Measurements from ENCODE around the gene SERPINA4.

The SERPINA4 gene

GRCh38 chr14:94591073-94591472, 29.8 kb downstream of the SERPINA4 start:
- no peak overlapping the region for H2AFZ ChIP-seq (ENCODE audit: low read depth, low read length, severe bottlenecking)

GRCh38 chr14:94591871-94592270, 30.6 kb downstream of the SERPINA4 start:
- no peaks in the 10 kb centered on the region for H3K9me2 ChIP-seq (replicated peaks; ENCODE audit: insufficient read depth, low read length)
- H3F3A ChIP-seq (ENCODE audit: insufficient read depth): no peaks in the 10 kb centered on the region
- H3K27ac ChIP-seq (ENCODE audit: low read depth, low read length): no peak overlapping the region
- H3K9ac ChIP-seq (ENCODE audit: low read length): no peak overlapping the region
- no peaks in the 10 kb centered on the region for H3K79me2 ChIP-seq (ENCODE audit: insufficient read depth, low read length)
- H3K4me2 ChIP-seq (ENCODE audit: low read depth, low read length, poor library complexity, severe bottlenecking): no peak overlapping the region
- H3K9me3 ChIP-seq (ENCODE audit: insufficient read depth, low read length): no peaks in the 10 kb centered on the region
- H3K4me3 ChIP-seq (ENCODE audit: insufficient read depth, low read length, poor library complexity, severe bottlenecking): no peak overlapping the region
- no peak for TF ChIP-seq EZH2phosphoT487 (conservative IDR thresholded peaks at IDR 0.05; ENCODE audit: low read length)
- TF ChIP-seq CTCF (IDR thresholded peaks at IDR 0.05; ENCODE audit: insufficient read depth, low read length, poor library complexity, severe bottlenecking): no peak
- H4K20me1 ChIP-seq (ENCODE audit: low read depth, low read length): no peaks in the 10 kb centered on the region
- H2AFZ ChIP-seq (ENCODE audit: low read depth, low read length, severe bottlenecking): no peak overlapping the region
- no peaks in the 10 kb centered on the region for H3K27me3 ChIP-seq (ENCODE audit: low read length)
- H3K36me3 ChIP-seq (ENCODE audit: low read length): no peaks in the 10 kb centered on the region

More at GRCh38 chr14:94591073-94591472, 29.8 kb downstream of the SERPINA4 start:
- Histone ChIP-seq H3K27me3 (ENCODE audit: low read length) (no peaks in the 10 kb centered on the region), H3K79me2 (ENCODE audit: insufficient read depth, low read length) (no peaks in the 10 kb centered on the region), H3K9me2 (replicated peaks; ENCODE audit: insufficient read depth, low read length) (no peaks in the 10 kb centered on the region), H3K9ac (ENCODE audit: low read length) (no peak overlapping the region), H3K36me3 (ENCODE audit: low read length) (no peaks in the 10 kb centered on the region), H4K20me1 (ENCODE audit: low read depth, low read length) (no peaks in the 10 kb centered on the region), H3F3A (ENCODE audit: insufficient read depth) (no peaks in the 10 kb centered on the region), H3K27ac (ENCODE audit: low read depth, low read length) (no peak overlapping the region), H3K4me2 (ENCODE audit: low read depth, low read length, poor library complexity, severe bottlenecking) (no peak overlapping the region), H3K4me3 (ENCODE audit: insufficient read depth, low read length, poor library complexity, severe bottlenecking) (no peak overlapping the region), H3K9me3 (ENCODE audit: insufficient read depth, low read length) (no peaks in the 10 kb centered on the region)
- TF ChIP-seq CTCF (IDR thresholded peaks at IDR 0.05; ENCODE audit: insufficient read depth, low read length, poor library complexity, severe bottlenecking) (no peak), EZH2phosphoT487 (conservative IDR thresholded peaks at IDR 0.05; ENCODE audit: low read length) (no peak)

DNA sequence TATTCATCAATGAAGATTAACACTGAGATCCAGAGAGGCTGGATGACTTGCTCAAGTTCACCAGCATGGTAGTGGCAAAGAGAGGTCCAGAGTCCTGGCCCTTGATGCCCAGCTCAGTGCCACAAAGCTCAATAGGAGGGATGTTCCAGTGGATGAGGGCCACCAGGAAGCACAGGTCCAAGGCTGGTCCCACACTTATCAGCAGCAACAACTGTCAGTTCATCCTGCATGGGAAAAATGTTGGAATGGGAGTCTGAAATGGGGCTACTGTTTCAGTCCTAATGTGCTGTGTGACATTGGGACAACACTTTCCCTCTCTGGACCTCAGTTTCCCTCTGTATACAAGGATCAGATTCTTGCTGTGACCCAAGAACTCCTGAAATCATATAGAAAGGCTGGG, 31.2 kb downstream of the SERPINA4 start:
- H3K27me3 ChIP-seq (ENCODE audit: low read length): no peaks in the 10 kb centered on the region

More for the DNA sequence above, 31.2 kb downstream of the SERPINA4 start:
- TF ChIP-seq EZH2phosphoT487 (conservative IDR thresholded peaks at IDR 0.05; ENCODE audit: low read length) (no peak), CTCF (IDR thresholded peaks at IDR 0.05; ENCODE audit: insufficient read depth, low read length, poor library complexity, severe bottlenecking) (no peak)
- H3K4me3 ChIP-seq (ENCODE audit: insufficient read depth, low read length, poor library complexity, severe bottlenecking): no peak overlapping the region
- H3K79me2 ChIP-seq (ENCODE audit: insufficient read depth, low read length): no peaks in the 10 kb centered on the region
- no peak overlapping the region for H3K4me2 ChIP-seq (ENCODE audit: low read depth, low read length, poor library complexity, severe bottlenecking)
- H2AFZ ChIP-seq (ENCODE audit: low read depth, low read length, severe bottlenecking): no peak overlapping the region
- no peaks in the 10 kb centered on the region for H3K36me3 ChIP-seq (ENCODE audit: low read length)
- no peaks in the 10 kb centered on the region for H3K9me2 ChIP-seq (replicated peaks; ENCODE audit: insufficient read depth, low read length)
- no peaks in the 10 kb centered on the region for H3K9me3 ChIP-seq (ENCODE audit: insufficient read depth, low read length)
- no peaks in the 10 kb centered on the region for H4K20me1 ChIP-seq (ENCODE audit: low read depth, low read length)
- no peaks in the 10 kb centered on the region for H3F3A ChIP-seq (ENCODE audit: insufficient read depth)
- H3K9ac ChIP-seq (ENCODE audit: low read length): no peak overlapping the region
- no peak overlapping the region for H3K27ac ChIP-seq (ENCODE audit: low read depth, low read length)

All from SU-DHL-6 (cell line).